NCI-H2227 treated with DMSO at 0.1 percent for 48 hours (cell line): ENCODE results near the gene JKAMP.

Experiments used
- DNase-seq: peaks from one replicate; lab custom pipeline; 2025; lab: John Stamatoyannopoulos, UW

The JKAMP gene

GRCh38 chr14:59541731-59542130 lies 57.4 kb downstream of the JKAMP start:
- no peak for DNase-seq

- DNase-seq = no peak
Measured at GRCh38 chr14:59543873-59544272, 59.6 kb downstream of the JKAMP start.

GRCh38 chr14:59547310-59547709 lies 63.0 kb downstream of the JKAMP start:
- DNase-seq = no peak
